ENCODE data around the gene ZNF576.
"Not testable (repeated sequence)": the region's sequence is repeated elsewhere in the genome, so short reads cannot be mapped to it uniquely, and the experiment has no call there.

The ZNF576 gene

GRCh38 chr19:43598445-43599240 lies 2.2 kb downstream of the ZNF576 start:
- in situ Hi-C loops (cut with MboI; ENCODE audit: low sequenced_read_pairs) = no loop called here

- in situ Hi-C loops (cut with MboI; ENCODE audit: low sequenced_read_pairs) = no loop called here
Observed at GRCh38 chr19:43599635-43600295, 3.4 kb downstream of the ZNF576 start.

GRCh38 chr19:43600326-43600725 lies 3.9 kb downstream of the ZNF576 start:
- in situ Hi-C loops (cut with MboI; ENCODE audit: low sequenced_read_pairs) = not testable (repeated sequence)

GRCh38 chr19:43605875-43606568 lies 9.6 kb downstream of the ZNF576 start:
- in situ Hi-C loops (cut with MboI; ENCODE audit: low sequenced_read_pairs) = no loop called here

GRCh38 chr19:43606569-43607229 lies 10.3 kb downstream of the ZNF576 start:
- in situ Hi-C loops (cut with MboI; ENCODE audit: low sequenced_read_pairs) = no loop called here

- in situ Hi-C loops (cut with MboI; ENCODE audit: low sequenced_read_pairs) = no loop called here
Observed at GRCh38 chr19:43607238-43608205, 11.1 kb downstream of the ZNF576 start.

- in situ Hi-C loops (cut with MboI; ENCODE audit: low sequenced_read_pairs) = no loop called here
Observed at GRCh38 chr19:43609872-43610271, 13.5 kb downstream of the ZNF576 start.

- in situ Hi-C loops (cut with MboI; ENCODE audit: low sequenced_read_pairs) = no loop called here
Observed at GRCh38 chr19:43610493-43610892, 14.1 kb downstream of the ZNF576 start.

- in situ Hi-C loops (cut with MboI; ENCODE audit: low sequenced_read_pairs) = no loop called here
Observed at GRCh38 chr19:43611788-43612187, 15.4 kb downstream of the ZNF576 start, which contains the start of gene SRRM5. Gene SRRM5 (plus strand): TSS chr19:43612088. CDS start chr19:43612122, 34 bp downstream.

- in situ Hi-C loops (cut with MboI; ENCODE audit: low sequenced_read_pairs) = no loop called here
Observed at GRCh38 chr19:43612374-43612773, 16.0 kb downstream of the ZNF576 start.

GRCh38 chr19:43616306-43616705 lies 19.9 kb downstream of the ZNF576 start:
- in situ Hi-C loops (cut with MboI; ENCODE audit: low sequenced_read_pairs) = no loop called here

- in situ Hi-C loops (cut with MboI; ENCODE audit: low sequenced_read_pairs) = no loop called here
Observed at GRCh38 chr19:43616954-43617353, 20.6 kb downstream of the ZNF576 start.

- in situ Hi-C loops (cut with MboI; ENCODE audit: low sequenced_read_pairs) = no loop called here
Observed at GRCh38 chr19:43618921-43619261, 22.5 kb downstream of the ZNF576 start.

- in situ Hi-C loops (cut with MboI; ENCODE audit: low sequenced_read_pairs) = no loop called here
Observed at GRCh38 chr19:43619262-43620060, 23.1 kb downstream of the ZNF576 start, which contains the start of gene ZNF428. Gene ZNF428 (minus strand): TSS chr19:43619629. CDS start chr19:43614304, 5,325 bp downstream.

- in situ Hi-C loops (cut with MboI; ENCODE audit: low sequenced_read_pairs) = no loop called here
Observed at GRCh38 chr19:43620061-43621001, 23.9 kb downstream of the ZNF576 start.

- in situ Hi-C loops (cut with MboI; ENCODE audit: low sequenced_read_pairs) = no loop called here
Observed at GRCh38 chr19:43622070-43622469, 25.7 kb downstream of the ZNF576 start.

GRCh38 chr19:43622956-43623355 lies 26.6 kb downstream of the ZNF576 start:
- in situ Hi-C loops (cut with MboI; ENCODE audit: low sequenced_read_pairs) = no loop called here

Data from HL-60/S4 treated with retinoic acid at 250 ng/mL for 4 days and 3 days (cell line).